HepG2 (cell line): Measurements from ENCODE around the gene FMNL1. TPM values are rescaled to one million over a fixed set of nuclear protein-coding genes. Genes with fewer than 3 reads are reported as not detected.

ENCODE experiments used
- CCDC6 ChIP-seq: sonication (generic); formaldehyde crosslinking; IDR thresholded peaks from 2 replicates; pipeline ENCODE4 v1.8.1; 2022; ENCODE audit warnings: mild to moderate bottlenecking, missing genetic modification reagents, moderate library complexity
- CENPX ChIP-seq: sonication (generic); formaldehyde crosslinking; IDR thresholded peaks from 2 replicates; pipeline ENCODE4 v1.9.0; 2021; ENCODE audit warnings: mild to moderate bottlenecking, missing genetic modification reagents, moderate library complexity
- FOXC1 ChIP-seq: sonication (generic); formaldehyde crosslinking; IDR thresholded peaks from 2 replicates; pipeline ENCODE4 v1.8.0; 2022; ENCODE audit warnings: mild to moderate bottlenecking, missing genetic modification reagents, borderline replicate concordance
- GATAD1 ChIP-seq: IDR thresholded peaks from 2 replicates; pipeline ENCODE4 v1.6.1; 2016; ENCODE audit warnings: missing genetic modification reagents, missing compliant biosample characterization
- GTF2F1 ChIP-seq: fragments of 150-350 bp; IDR thresholded peaks from 2 replicates; pipeline ENCODE4 v1.6.1; 2014; ENCODE audit warnings: low read length
- HES4 ChIP-seq: sonication (generic); formaldehyde crosslinking; IDR thresholded peaks from 2 replicates; pipeline ENCODE4 v1.9.0; 2021; ENCODE audit warnings: mild to moderate bottlenecking, missing genetic modification reagents, borderline replicate concordance
- KDM3A ChIP-seq: IDR thresholded peaks from 2 replicates; pipeline ENCODE4 v1.6.1; 2018; ENCODE audit warnings: low read depth, missing compliant biosample characterization
- MED13 ChIP-seq: sonication (generic); formaldehyde crosslinking; IDR thresholded peaks from 2 replicates; pipeline ENCODE4 v1.5.0; 2020; ENCODE audit warnings: missing genetic modification reagents
- REXO4 ChIP-seq: sonication (generic); formaldehyde crosslinking; IDR thresholded peaks from 2 replicates; pipeline ENCODE4 v1.8.0; 2022; ENCODE audit warnings: missing genetic modification reagents, mild to moderate bottlenecking, borderline replicate concordance
- SAFB2 ChIP-seq: sonication (generic); formaldehyde crosslinking; IDR thresholded peaks from 2 replicates; pipeline ENCODE4 v1.5.1; 2020; ENCODE audit warnings: missing genetic modification reagents, low read depth, mild to moderate bottlenecking, borderline replicate concordance
- SIX4 ChIP-seq: sonication (generic); formaldehyde crosslinking; IDR thresholded peaks from 2 replicates; pipeline ENCODE4 v1.4.0; 2020; ENCODE audit warnings: missing genetic modification reagents
- SSRP1 ChIP-seq: IDR thresholded peaks from 2 replicates; pipeline ENCODE4 v1.6.1; 2016; ENCODE audit warnings: control low read depth
- ZKSCAN1 ChIP-seq: fragments of 150-350 bp; IDR thresholded peaks from 2 replicates; pipeline ENCODE4 v1.6.1; 2014; ENCODE audit warnings: low read length
- ZNF101 ChIP-seq: sonication (generic); formaldehyde crosslinking; IDR thresholded peaks from 2 replicates; pipeline ENCODE4 v1.4.0; 2020; ENCODE audit warnings: mild to moderate bottlenecking, low read depth, missing genetic modification reagents, borderline replicate concordance
- ZNF138 ChIP-seq: sonication (generic); formaldehyde crosslinking; IDR thresholded peaks from 2 replicates; pipeline ENCODE4 v1.5.0; 2020; ENCODE audit warnings: mild to moderate bottlenecking, low read depth, missing genetic modification reagents
- ZNF225 ChIP-seq: sonication (generic); formaldehyde crosslinking; IDR thresholded peaks from 2 replicates; pipeline ENCODE4 v1.4.0; 2020; ENCODE audit warnings: mild to moderate bottlenecking, missing genetic modification reagents
- ZNF367 ChIP-seq: sonication (generic); formaldehyde crosslinking; IDR thresholded peaks from 2 replicates; pipeline ENCODE4 v1.4.0; 2020; ENCODE audit warnings: missing genetic modification reagents, borderline replicate concordance
- ZNF7 ChIP-seq: IDR thresholded peaks from 2 replicates; pipeline ENCODE4 v1.6.1; 2016; ENCODE audit warnings: missing biosample characterization, missing genetic modification reagents
- ZNF773 ChIP-seq: sonication (generic); formaldehyde crosslinking; IDR thresholded peaks from 2 replicates; pipeline ENCODE4 v1.4.0; 2020; ENCODE audit warnings: missing genetic modification reagents, borderline replicate concordance
- ZNF782 ChIP-seq: sonication (generic); formaldehyde crosslinking; IDR thresholded peaks from 2 replicates; pipeline ENCODE4 v1.4.0; 2020; ENCODE audit warnings: missing genetic modification reagents, mild to moderate bottlenecking, borderline replicate concordance
- ZNF790 ChIP-seq: sonication (generic); formaldehyde crosslinking; IDR thresholded peaks from 2 replicates; pipeline ENCODE4 v1.8.0; 2022; ENCODE audit warnings: missing genetic modification reagents, mild to moderate bottlenecking, borderline replicate concordance
- polyA plus RNA-seq, 8 experiments: library from polyadenylated mRNA; depleted of rRNA in 3 of 8; stranded (reverse) in 7 of 8; unstranded in 1 of 8; fragments of >200 nt; fragmentation: Illumina TruSeq in 4 of 8; extraction: Trizol in 4 of 8; gene quantifications; 2 replicates each; pipeline versions ENCODE4 v1.2.1 to v1.2.3, GENCODE V29; 2011 to 2016; ENCODE audit warnings: low read depth in 4 of 8, missing spikeins in 1 of 8, mixed read lengths in 1 of 8; ENCODE audit not compliant: insufficient read depth in 1 of 8
- total RNA-seq, 5 experiments: library from RNA; depleted of rRNA; stranded (reverse); fragments of >200 nt; fragmentation: Illumina TruSeq; extraction: Trizol; gene quantifications; 2 replicates each; pipeline ENCODE4 v1.2.3, GENCODE V29; 2016; ENCODE audit warnings: low read depth in 1 of 5
- TF ChIP-seq, protein P1 (sequence below): sonication (generic); formaldehyde crosslinking; IDR thresholded peaks from 2 replicates; pipeline ENCODE4 v1.4.0; 2020; ENCODE audit warnings: mild to moderate bottlenecking, missing genetic modification reagents
- TF ChIP-seq, protein P2 (sequence below): sonication (generic); formaldehyde crosslinking; IDR thresholded peaks from 2 replicates; pipeline ENCODE4 v1.8.1; 2023; ENCODE audit warnings: mild to moderate bottlenecking, moderate library complexity, missing genetic modification reagents
- TF ChIP-seq, protein P3 (sequence below): sonication (generic); formaldehyde crosslinking; IDR thresholded peaks from 2 replicates; pipeline ENCODE4 v1.8.0; 2023; ENCODE audit warnings: mild to moderate bottlenecking, missing genetic modification reagents
- TF ChIP-seq, protein P4 (sequence below): sonication (generic); formaldehyde crosslinking; IDR thresholded peaks from 2 replicates; pipeline ENCODE4 v1.4.0; 2020; ENCODE audit warnings: missing genetic modification reagents
- TF ChIP-seq, protein P5 (sequence below): sonication (generic); formaldehyde crosslinking; IDR thresholded peaks from 2 replicates; pipeline ENCODE4 v1.8.1; 2023; ENCODE audit warnings: missing genetic modification reagents, mild to moderate bottlenecking, borderline replicate concordance

FMNL1 gene
- total and polyA plus RNA-seq, 2 of the 13 experiments (the other 11 are each of a cell fraction or from before 2014, with no cell fraction given), result 0.53 to 0.70 TPM

DNA sequence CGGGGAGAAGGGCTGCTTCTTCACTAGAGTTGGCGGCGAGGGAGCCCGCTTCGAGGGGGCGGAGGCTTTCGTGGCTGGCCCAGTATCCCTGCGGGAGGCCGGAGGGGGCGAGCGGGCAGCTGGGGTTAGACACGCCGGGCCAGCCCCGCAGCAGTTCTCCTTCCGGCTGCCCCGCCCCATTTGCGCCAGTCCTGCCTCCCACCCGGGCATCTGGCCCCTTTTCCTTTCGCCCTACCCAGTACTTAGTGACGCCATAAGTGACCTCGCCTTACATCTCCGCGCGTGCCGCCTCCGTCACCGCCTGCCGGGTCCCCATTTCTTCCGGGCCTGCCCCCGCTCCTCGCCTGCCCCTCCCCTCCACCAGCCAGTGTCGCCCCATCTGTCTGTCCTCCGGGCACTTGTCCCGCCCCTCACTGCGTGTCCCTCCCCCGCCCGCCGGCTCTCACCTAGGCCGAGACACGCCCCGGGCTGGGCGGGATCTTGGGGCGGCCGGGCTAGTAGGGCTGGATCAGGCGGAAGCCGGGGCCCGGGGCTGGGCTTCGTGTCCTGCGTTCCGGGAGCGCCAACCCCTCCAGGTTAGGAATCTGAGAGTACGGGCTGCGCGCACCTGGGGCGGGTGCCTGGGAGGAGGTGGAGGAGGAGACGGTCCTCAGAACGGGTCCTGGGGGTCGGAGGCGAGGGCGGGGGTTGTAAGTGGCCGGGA, 25.9 kb downstream of the FMNL1 start (continued):
- TF ChIP-seq ZNF225 (no peak), SIX4 (CRISPR knock-in tag) (0 out of 2 replicates have a peak, but pooled peaks have one; percentile 18), ZNF790 (CRISPR knock-in tag) (no peak; the same call in 1 of the 2 replicates), ZNF138 (CRISPR knock-in tag) (no peak), SSRP1 (CRISPR knock-in tag) (no peak), GTF2F1 (no peak), SAFB2 (CRISPR knock-in tag) (no peak), ZNF782 (CRISPR knock-in tag) (0 out of 2 replicates have a peak, but pooled peaks have one; percentile 8), CCDC6 (CRISPR knock-in tag) (peak; percentile 44), HES4 (CRISPR knock-in tag) (no peak), MED13 (no peak), FOXC1 (CRISPR knock-in tag) (no peak), ZNF101 (CRISPR knock-in tag) (no peak), ZNF367 (CRISPR knock-in tag) (no peak; the same call in 1 of the 2 replicates), KDM3A (CRISPR knock-in tag) (no peak; the same call in 1 of the 2 replicates), REXO4 (CRISPR knock-in tag) (0 out of 2 replicates have a peak, but pooled peaks have one; percentile 27), ZNF773 (CRISPR knock-in tag) (no peak), CENPX (no peak), ZKSCAN1 (no peak), GATAD1 (CRISPR knock-in tag) (no peak; the same call in none of the 2 replicates), ZNF7 (CRISPR knock-in tag) (no peak)
- TF ChIP-seq, protein P1, sequence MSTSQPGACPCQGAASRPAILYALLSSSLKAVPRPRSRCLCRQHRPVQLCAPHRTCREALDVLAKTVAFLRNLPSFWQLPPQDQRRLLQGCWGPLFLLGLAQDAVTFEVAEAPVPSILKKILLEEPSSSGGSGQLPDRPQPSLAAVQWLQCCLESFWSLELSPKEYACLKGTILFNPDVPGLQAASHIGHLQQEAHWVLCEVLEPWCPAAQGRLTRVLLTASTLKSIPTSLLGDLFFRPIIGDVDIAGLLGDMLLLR (CRISPR knock-in tag), result no peak
- TF ChIP-seq, protein P2, sequence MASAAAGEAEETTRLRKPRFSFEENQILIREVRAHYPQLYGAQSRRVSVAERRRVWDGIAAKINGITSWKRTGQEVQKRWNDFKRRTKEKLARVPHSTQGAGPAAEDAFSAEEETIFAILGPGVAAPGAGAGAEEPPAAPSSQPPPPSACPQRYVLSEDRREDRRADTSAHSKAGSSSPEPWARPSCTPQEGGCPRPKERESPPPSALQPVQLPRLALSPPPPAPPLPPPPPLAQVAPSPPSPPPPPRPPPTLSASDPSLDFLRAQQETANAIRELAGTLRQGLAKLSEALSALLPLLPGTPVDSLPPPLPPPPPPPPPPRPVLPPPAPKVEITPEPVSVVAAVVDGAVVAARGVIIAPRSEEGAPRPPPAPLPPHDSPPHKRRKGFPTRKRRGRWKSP (CRISPR knock-in tag), result peak; percentile 78; the same call in 1 of the 2 replicates
- TF ChIP-seq, protein P3, sequence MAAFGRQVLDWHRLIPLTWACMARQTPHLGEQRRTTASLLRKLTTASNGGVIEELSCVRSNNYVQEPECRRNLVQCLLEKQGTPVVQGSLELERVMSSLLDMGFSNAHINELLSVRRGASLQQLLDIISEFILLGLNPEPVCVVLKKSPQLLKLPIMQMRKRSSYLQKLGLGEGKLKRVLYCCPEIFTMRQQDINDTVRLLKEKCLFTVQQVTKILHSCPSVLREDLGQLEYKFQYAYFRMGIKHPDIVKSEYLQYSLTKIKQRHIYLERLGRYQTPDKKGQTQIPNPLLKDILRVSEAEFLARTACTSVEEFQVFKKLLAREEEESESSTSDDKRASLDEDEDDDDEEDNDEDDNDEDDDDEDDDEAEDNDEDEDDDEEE (CRISPR knock-in tag), result 0 out of 2 replicates have a peak, but pooled peaks have one; percentile 18
- TF ChIP-seq, protein P4, sequence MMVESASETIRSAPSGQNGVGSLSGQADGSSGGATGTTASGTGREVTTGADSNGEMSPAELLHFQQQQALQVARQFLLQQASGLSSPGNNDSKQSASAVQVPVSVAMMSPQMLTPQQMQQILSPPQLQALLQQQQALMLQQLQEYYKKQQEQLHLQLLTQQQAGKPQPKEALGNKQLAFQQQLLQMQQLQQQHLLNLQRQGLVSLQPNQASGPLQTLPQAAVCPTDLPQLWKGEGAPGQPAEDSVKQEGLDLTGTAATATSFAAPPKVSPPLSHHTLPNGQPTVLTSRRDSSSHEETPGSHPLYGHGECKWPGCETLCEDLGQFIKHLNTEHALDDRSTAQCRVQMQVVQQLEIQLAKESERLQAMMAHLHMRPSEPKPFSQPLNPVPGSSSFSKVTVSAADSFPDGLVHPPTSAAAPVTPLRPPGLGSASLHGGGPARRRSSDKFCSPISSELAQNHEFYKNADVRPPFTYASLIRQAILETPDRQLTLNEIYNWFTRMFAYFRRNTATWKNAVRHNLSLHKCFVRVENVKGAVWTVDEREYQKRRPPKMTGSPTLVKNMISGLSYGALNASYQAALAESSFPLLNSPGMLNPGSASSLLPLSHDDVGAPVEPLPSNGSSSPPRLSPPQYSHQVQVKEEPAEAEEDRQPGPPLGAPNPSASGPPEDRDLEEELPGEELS, result no peak
- TF ChIP-seq, protein P5, sequence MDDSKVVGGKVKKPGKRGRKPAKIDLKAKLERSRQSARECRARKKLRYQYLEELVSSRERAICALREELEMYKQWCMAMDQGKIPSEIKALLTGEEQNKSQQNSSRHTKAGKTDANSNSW (CRISPR knock-in tag), result 0 out of 2 replicates have a peak, but pooled peaks have one; percentile 19
